GM12875 (cell line): ENCODE data around the gene ADGRG2.
A peak's percentile ranks its signal among the peaks of the same experiment; 100 is the strongest.
"Not testable (repeated sequence)": the region's sequence is repeated elsewhere in the genome, so short reads cannot be mapped to it uniquely, and the experiment has no call there.

Experiments used
- H3K4me3 ChIP-seq: one replicate; pipeline ENCODE4 v1.5.1; 2011; ENCODE audit warnings: low read depth, low read length, control low read depth
- CTCF ChIP-seq: IDR thresholded peaks from 2 replicates; pipeline ENCODE4 v1.5.1; 2011; ENCODE audit warnings: low read depth, mild to moderate bottlenecking, control low read depth, inconsistent platforms, low read length, moderate library complexity, borderline replicate concordance; ENCODE audit not compliant: insufficient read depth

The ADGRG2 gene

GRCh38 chrX:18994713-18995112, 127.6 kb downstream of the ADGRG2 start:
- H3K4me3 ChIP-seq, result no peak overlapping the region
- TF ChIP-seq CTCF, result no peak

GRCh38 chrX:18992829-18993228, 129.4 kb downstream of the ADGRG2 start:
- no peak for TF ChIP-seq CTCF
- no peak overlapping the region for H3K4me3 ChIP-seq

GRCh38 chrX:18985186-18985435, 137.2 kb downstream of the ADGRG2 start:
- no peak for TF ChIP-seq CTCF
- H3K4me3 ChIP-seq, result peak overlapping the region; percentile 78

- TF ChIP-seq CTCF, result 0 out of 2 replicates have a peak, but pooled peaks have one; percentile 4
- peak overlapping the region; percentile 78 for H3K4me3 ChIP-seq
Measured at GRCh38 chrX:18984381-18985185, 137.7 kb downstream of the ADGRG2 start.

GRCh38 chrX:18983666-18984380, 138.4 kb downstream of the ADGRG2 start, which contains the start of gene PHKA2:
PHKA2 (minus strand) TSS chrX:18984114; CDS start chrX:18983932, 182 bp downstream.
- peak within 1 kb of the TSS; percentile 78 for H3K4me3 ChIP-seq
- no peak for TF ChIP-seq CTCF

- no peak overlapping the region for H3K4me3 ChIP-seq
- TF ChIP-seq CTCF, result no peak
Measured at GRCh38 chrX:18981124-18981807, 141.0 kb downstream of the ADGRG2 start.

- not testable (repeated sequence) for H3K4me3 ChIP-seq
Measured at GRCh38 chrX:18980262-18980661, 142.0 kb downstream of the ADGRG2 start.
